NCI-H128 (cell line): ENCODE results near the gene NPC1L1.
A peak's percentile ranks its signal among the peaks of the same experiment; 100 is the strongest.
"Not testable (repeated sequence)": the region's sequence is repeated elsewhere in the genome, so short reads cannot be mapped to it uniquely, and the experiment has no call there.

Source experiments
- DNase-seq: peaks from one replicate; lab custom pipeline; 2025; ENCODE audit not compliant: unreplicated experiment; lab: John Stamatoyannopoulos, UW

Gene NPC1L1

GRCh38 chr7:44506592-44507288 is 34.4 kb downstream of the NPC1L1 start:
- DNase-seq = not testable (repeated sequence)

GRCh38 chr7:44505595-44505994 is 35.5 kb downstream of the NPC1L1 start:
- DNase-seq = no peak

- DNase-seq = no peak
These were observed 42.7 kb downstream of the NPC1L1 start for GRCh38 chr7:44498230-44498954.

GRCh38 chr7:44497155-44498027 is 43.7 kb downstream of the NPC1L1 start:
- DNase-seq = no peak

- DNase-seq = no peak
These were observed 44.7 kb downstream of the NPC1L1 start for GRCh38 chr7:44496385-44496784.

- DNase-seq = no peak
These were observed 46.2 kb downstream of the NPC1L1 start for GRCh38 chr7:44494960-44495359.

GRCh38 chr7:44491229-44491628 is 49.9 kb downstream of the NPC1L1 start:
- DNase-seq = no peak

- DNase-seq = peak; percentile 46
These were observed 50.6 kb downstream of the NPC1L1 start, which contains the start of gene NUDCD3 for GRCh38 chr7:44490351-44491200. Gene NUDCD3, minus strand, starts transcription at chr7:44490658. Its CDS starts 58 bp downstream, at chr7:44490600.

GRCh38 chr7:44489955-44490350 is 51.2 kb downstream of the NPC1L1 start:
- no peak for DNase-seq

GRCh38 chr7:44488955-44489354 is 52.2 kb downstream of the NPC1L1 start:
- DNase-seq = no peak

GRCh38 chr7:44486693-44487092 is 54.4 kb downstream of the NPC1L1 start:
- no peak for DNase-seq

GRCh38 chr7:44486001-44486400 is 55.1 kb downstream of the NPC1L1 start:
- no peak for DNase-seq

- DNase-seq = no peak
These were observed 56.4 kb downstream of the NPC1L1 start for GRCh38 chr7:44484482-44485313.

GRCh38 chr7:44482502-44483485 is 58.3 kb downstream of the NPC1L1 start:
- no peak for DNase-seq

- no peak for DNase-seq
These were observed 63.2 kb downstream of the NPC1L1 start for GRCh38 chr7:44477938-44478337.

GRCh38 chr7:44477063-44477830 is 63.9 kb downstream of the NPC1L1 start:
- DNase-seq = peak; percentile 47

GRCh38 chr7:44476313-44476712 is 64.8 kb downstream of the NPC1L1 start:
- no peak for DNase-seq

- DNase-seq = no peak
These were observed 67.8 kb downstream of the NPC1L1 start for GRCh38 chr7:44473295-44473694.
